Naive thymus-derived CD4-positive, alpha-beta T cell (primary cell): ENCODE results near the gene MCTP2. TPM values are rescaled to one million over a fixed set of nuclear protein-coding genes. Genes with fewer than 3 reads are reported as not detected.

Source experiments
- ATAC-seq: fragments of 150-1000 bp; cut with Tn5 transposase; 2 replicates; pipeline ENCODE4 v1.10.0; 2021; ENCODE audit warnings: mild to moderate bottlenecking, moderate library complexity
- CTCF ChIA-PET: fragments of 350-600 bp; sonication (Branson Sonifier 250); formaldehyde crosslinking; loops from one replicate; lab custom pipeline; 2021; ENCODE audit warnings: antibody characterized with exemption; lab: Charles Lee
- POLR2A ChIA-PET: fragments of 350-600 bp; sonication (Branson Sonifier 250); formaldehyde crosslinking; loops from one replicate; lab custom pipeline; 2021; ENCODE audit warnings: antibody characterized with exemption, inconsistent platforms; lab: Charles Lee
- DNase-seq, 9 donors: peaks; one replicate each; pipeline versions ENCODE4 v3.0.0 to v3.0.0-alpha.2; 2020 to 2022; ENCODE audit warnings: mixed read lengths in 1 of 9
- H3K27ac ChIP-seq: one replicate; pipeline ENCODE4 v1.7.0; 2013; ENCODE audit warnings: mild to moderate bottlenecking, low read depth, low read length, moderate library complexity
- H3K27me3 ChIP-seq, 2 donors: one replicate each; pipeline ENCODE4 v1.7.0; 2013; ENCODE audit warnings: low read length in 2 of 2, mild to moderate bottlenecking in 2 of 2, moderate library complexity in 2 of 2; ENCODE audit not compliant: control insufficient read depth in 2 of 2, insufficient read depth in 2 of 2
- H3K36me3 ChIP-seq, 3 experiments: 1 replicate in 2 of 3; 2 replicates in 1 of 3; pipeline ENCODE4 v1.7.0; 2013; ENCODE audit warnings: low read length in 3 of 3, mild to moderate bottlenecking in 3 of 3, moderate library complexity in 1 of 3; ENCODE audit not compliant: insufficient read depth in 3 of 3, control insufficient read depth in 2 of 3
- H3K4me1 ChIP-seq, 2 donors: one replicate each; pipeline ENCODE4 v1.7.0; 2013; ENCODE audit warnings: low read length in 2 of 2, mild to moderate bottlenecking in 2 of 2, moderate library complexity in 1 of 2; ENCODE audit not compliant: control insufficient read depth in 2 of 2, insufficient read depth in 2 of 2
- H3K4me3 ChIP-seq: 2 replicates; pipeline ENCODE4 v1.7.0; 2013; ENCODE audit warnings: mild to moderate bottlenecking, low read length
- H3K9me3 ChIP-seq, 3 experiments: 1 replicate in 2 of 3; 2 replicates in 1 of 3; pipeline ENCODE4 v1.7.0; 2013; ENCODE audit warnings: low read length in 3 of 3; ENCODE audit not compliant: control insufficient read depth in 2 of 3
- H3K27ac Mint-ChIP-seq, 9 donors: one replicate each; pipeline ENCODE4 v1.8.0; 2020 to 2022; ENCODE audit warnings: mixed read lengths in 9 of 9, mild to moderate bottlenecking in 8 of 9, moderate library complexity in 5 of 9, inconsistent platforms in 2 of 9
- H3K27me3 Mint-ChIP-seq, 5 donors: one replicate each; pipeline ENCODE4 v1.8.0; 2021 to 2022; ENCODE audit warnings: mixed read lengths in 5 of 5, mild to moderate bottlenecking in 1 of 5
- H3K36me3 Mint-ChIP-seq, 5 donors: one replicate each; pipeline ENCODE4 v1.8.0; 2020 to 2022; ENCODE audit warnings: mixed read lengths in 5 of 5, mild to moderate bottlenecking in 3 of 5, inconsistent platforms in 1 of 5
- H3K4me1 Mint-ChIP-seq, 7 donors: one replicate each; pipeline ENCODE4 v1.8.0; 2020 to 2022; ENCODE audit warnings: mixed read lengths in 7 of 7, mild to moderate bottlenecking in 3 of 7, inconsistent platforms in 1 of 7
- H3K4me3 Mint-ChIP-seq, 10 donors: one replicate each; pipeline ENCODE4 v1.8.0; 2020 to 2022; ENCODE audit warnings: mild to moderate bottlenecking in 10 of 10, mixed read lengths in 10 of 10, moderate library complexity in 6 of 10, inconsistent platforms in 2 of 10
- H3K9me3 Mint-ChIP-seq, 11 donors: one replicate each; pipeline ENCODE4 v1.8.0; 2020 to 2022; ENCODE audit warnings: mixed read lengths in 11 of 11, mild to moderate bottlenecking in 4 of 11, inconsistent platforms in 1 of 11, moderate library complexity in 1 of 11
- intact Hi-C, 2 donors: fragments of 100-400 bp; cut with micrococcal nuclease; formaldehyde crosslinking; loops; one replicate each; pipeline ENCODE4 v1.15.1; 2023
- polyA plus RNA-seq, 2 donors: library from polyadenylated mRNA; unstranded; fragments of 300-500 nt; fragmentation: Illumina TruSeq; gene quantifications; one replicate each; pipeline ENCODE4 v1.2.3, GENCODE V29; 2021
- total RNA-seq, 6 experiments: library from RNA in 5 of 6; stranded (reverse) in 5 of 6; gene quantifications; 1 replicate in 5 of 6; 2 replicates in 1 of 6; pipeline ENCODE4 v1.2.3 and lab custom pipeline; 2021 to 2026

The MCTP2 gene
- total and polyA plus RNA-seq, 7 experiments from 2014 or later = 1.9 to 44.5 (median 17.0) TPM

DNA sequence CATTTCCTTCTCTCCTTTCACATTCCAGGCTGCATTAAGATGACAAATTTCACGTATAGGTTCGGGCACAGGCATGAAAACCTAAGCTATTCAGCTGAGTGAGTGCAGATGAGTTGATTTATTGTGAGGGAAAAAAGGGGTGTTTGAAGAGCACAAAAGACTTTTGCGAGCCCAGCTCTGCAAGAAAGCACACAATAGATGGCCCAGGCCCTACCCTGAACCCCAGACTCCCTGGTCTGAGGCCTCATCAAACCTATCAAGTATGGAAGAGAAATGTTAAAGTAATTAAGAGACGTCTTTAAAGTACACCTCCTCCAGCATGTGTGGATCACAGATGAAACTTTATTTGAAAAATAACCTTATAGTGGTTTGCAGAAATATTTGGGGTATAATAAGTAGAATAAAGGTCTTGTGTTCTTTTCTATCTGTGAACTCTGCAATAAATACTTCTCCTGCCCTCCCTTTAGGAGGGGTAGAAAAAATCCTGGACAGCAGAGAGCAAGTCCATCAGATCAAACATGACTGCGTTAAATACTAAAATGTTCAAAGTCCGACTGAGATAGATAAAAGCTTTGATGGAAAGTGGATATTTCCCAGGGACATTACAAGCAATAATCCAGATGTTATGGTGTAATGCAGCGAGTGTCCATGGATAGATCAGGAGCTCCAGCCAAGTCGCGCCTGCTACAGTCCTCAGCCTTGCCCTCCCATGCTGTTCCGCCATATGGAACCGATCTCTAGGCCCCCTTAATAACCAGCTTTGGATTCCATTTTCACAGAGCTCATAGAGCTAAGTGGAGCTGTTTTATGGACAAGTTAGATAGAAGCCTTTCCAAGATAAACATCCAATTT is 121.5 kb downstream of the MCTP2 start:
- H3K4me1 Mint-ChIP-seq = peaks cover 0 to 9% (median 0%) of the 10 kb centered on the region in 7 donors
- Histone ChIP-seq H3K27ac (no peak overlapping the region), H3K27me3 (no peaks in the 10 kb centered on the region), H3K9me3 (no peaks in the 10 kb centered on the region), H3K4me3 (no peak overlapping the region), H3K36me3 (peaks cover 0 to 4% (median 0%) of the 10 kb centered on the region in 3 experiments), H3K4me1 (no peaks in the 10 kb centered on the region)
- H3K27ac Mint-ChIP-seq = no peak overlapping the region
- peaks cover 0 to 1% (median 0%) of the 10 kb centered on the region in 11 donors for H3K9me3 Mint-ChIP-seq
- DNase-seq (no peak), ATAC-seq (no peak)
- POLR2A ChIA-PET = no interaction called here
- no peaks in the 10 kb centered on the region for H3K27me3 Mint-ChIP-seq
- CTCF ChIA-PET = no interaction called here
- intact Hi-C loops = no loop called here
- no peak overlapping the region for H3K4me3 Mint-ChIP-seq
- H3K36me3 Mint-ChIP-seq = peaks cover 8 to 53% (median 16%) of the 10 kb centered on the region in 5 donors

DNA sequence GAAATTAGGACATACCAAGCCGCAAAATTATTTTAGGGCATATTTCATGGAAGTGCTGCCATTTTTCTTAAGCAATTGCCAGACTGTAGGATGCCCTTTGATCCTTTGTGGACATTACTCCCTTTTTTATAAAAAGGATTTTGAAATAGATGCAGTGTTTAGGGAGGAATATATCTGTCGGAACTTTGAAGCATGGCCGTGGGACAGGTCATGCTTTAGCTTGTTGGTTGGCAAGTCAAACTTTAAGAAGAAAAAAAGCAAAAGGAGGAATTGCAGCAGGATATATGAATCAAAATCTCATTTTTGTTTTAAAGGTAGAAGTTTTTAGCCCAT is 122.1 kb downstream of the MCTP2 start:
- DNase-seq = no peak
- H3K4me1 Mint-ChIP-seq = peaks cover 0 to 7% (median 0%) of the 10 kb centered on the region in 7 donors
- H3K27me3 ChIP-seq = no peaks in the 10 kb centered on the region
- intact Hi-C loops = no loop called here
- peaks cover 0 to 1% (median 0%) of the 10 kb centered on the region in 11 donors for H3K9me3 Mint-ChIP-seq
- no peak overlapping the region for H3K27ac Mint-ChIP-seq
- no peak for ATAC-seq
- no peak overlapping the region for H3K27ac ChIP-seq
- POLR2A ChIA-PET = no interaction called here
- CTCF ChIA-PET = no interaction called here
- H3K9me3 ChIP-seq = no peaks in the 10 kb centered on the region
- no peak overlapping the region for H3K4me3 ChIP-seq
- H3K4me1 ChIP-seq = no peaks in the 10 kb centered on the region
- no peaks in the 10 kb centered on the region for H3K27me3 Mint-ChIP-seq
- H3K36me3 ChIP-seq = peaks cover 0 to 4% (median 0%) of the 10 kb centered on the region in 3 experiments
- no peak overlapping the region for H3K4me3 Mint-ChIP-seq
- peaks cover 8 to 56% (median 15%) of the 10 kb centered on the region in 5 donors for H3K36me3 Mint-ChIP-seq

DNA sequence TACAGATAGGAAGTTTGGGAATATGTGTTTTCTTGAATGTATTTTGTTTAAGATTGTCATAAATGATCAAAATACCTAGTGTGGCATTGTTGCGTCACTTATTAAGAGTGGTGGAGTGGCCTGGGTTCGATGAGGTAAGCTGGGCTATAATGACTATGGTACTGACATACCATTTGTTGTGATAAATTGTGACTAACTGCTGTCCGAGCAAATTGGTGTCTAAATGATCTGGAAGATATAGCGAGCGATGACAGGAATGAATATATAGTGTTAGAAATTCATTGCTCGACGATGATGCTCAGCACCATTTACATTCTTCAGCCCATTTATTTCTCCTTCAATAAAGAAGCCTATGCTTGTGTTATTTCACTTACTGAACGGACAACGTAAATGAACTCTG is 123.3 kb downstream of the MCTP2 start:
- ATAC-seq (no peak), DNase-seq (no peak)
- intact Hi-C loops = no loop called here
- ChIA-PET CTCF (no interaction called here), POLR2A (no interaction called here)
- Mint-ChIP-seq H3K27ac (no peak overlapping the region), H3K9me3 (peaks cover 0 to 1% (median 0%) of the 10 kb centered on the region in 11 donors), H3K4me1 (peaks cover 0 to 4% (median 0%) of the 10 kb centered on the region in 7 donors), H3K27me3 (no peaks in the 10 kb centered on the region), H3K36me3 (peaks cover 0 to 47% (median 9%) of the 10 kb centered on the region in 5 donors), H3K4me3 (no peak overlapping the region)
- Histone ChIP-seq H3K4me3 (no peak overlapping the region), H3K4me1 (no peaks in the 10 kb centered on the region), H3K9me3 (no peaks in the 10 kb centered on the region), H3K27me3 (no peaks in the 10 kb centered on the region), H3K27ac (no peak overlapping the region), H3K36me3 (peaks cover 0 to 5% (median 4%) of the 10 kb centered on the region in 3 experiments)

DNA sequence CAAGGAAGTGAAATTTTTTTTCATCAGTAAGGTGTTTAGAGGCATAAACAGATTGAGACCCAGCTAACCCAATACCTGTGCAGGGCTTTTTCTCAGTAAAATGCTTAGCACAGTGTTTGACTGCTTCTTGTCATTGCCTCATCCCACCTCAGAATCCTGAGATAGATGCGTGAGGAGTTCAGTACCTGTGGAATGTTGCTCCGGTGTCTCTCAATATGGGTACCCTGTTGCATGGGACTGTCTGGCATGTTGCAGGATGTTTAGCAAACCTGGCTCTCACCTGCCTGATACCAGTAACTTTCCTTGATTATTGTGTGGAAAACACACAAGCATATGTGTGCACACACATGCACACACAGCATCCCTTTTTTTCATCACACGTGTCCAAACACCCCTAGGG is 128.4 kb downstream of the MCTP2 start:
- H3K36me3 ChIP-seq = peaks cover 0 to 9% (median 0%) of the 10 kb centered on the region in 3 experiments
- CTCF ChIA-PET = no interaction called here
- POLR2A ChIA-PET = no interaction called here
- H3K36me3 Mint-ChIP-seq = peaks cover 4 to 41% (median 20%) of the 10 kb centered on the region in 5 donors
- H3K27me3 Mint-ChIP-seq = no peaks in the 10 kb centered on the region
- no peaks in the 10 kb centered on the region for H3K9me3 Mint-ChIP-seq
- H3K27ac Mint-ChIP-seq = no peak overlapping the region
- H3K4me1 ChIP-seq = no peaks in the 10 kb centered on the region
- H3K4me1 Mint-ChIP-seq = peaks cover 0 to 11% (median 0%) of the 10 kb centered on the region in 7 donors
- DNase-seq (no peak), ATAC-seq (no peak)
- H3K27me3 ChIP-seq = no peaks in the 10 kb centered on the region
- no peaks in the 10 kb centered on the region for H3K9me3 ChIP-seq
- no peak overlapping the region for H3K27ac ChIP-seq
- H3K4me3 Mint-ChIP-seq = no peak overlapping the region
- H3K4me3 ChIP-seq = no peak overlapping the region
- intact Hi-C loops = no loop called here

DNA sequence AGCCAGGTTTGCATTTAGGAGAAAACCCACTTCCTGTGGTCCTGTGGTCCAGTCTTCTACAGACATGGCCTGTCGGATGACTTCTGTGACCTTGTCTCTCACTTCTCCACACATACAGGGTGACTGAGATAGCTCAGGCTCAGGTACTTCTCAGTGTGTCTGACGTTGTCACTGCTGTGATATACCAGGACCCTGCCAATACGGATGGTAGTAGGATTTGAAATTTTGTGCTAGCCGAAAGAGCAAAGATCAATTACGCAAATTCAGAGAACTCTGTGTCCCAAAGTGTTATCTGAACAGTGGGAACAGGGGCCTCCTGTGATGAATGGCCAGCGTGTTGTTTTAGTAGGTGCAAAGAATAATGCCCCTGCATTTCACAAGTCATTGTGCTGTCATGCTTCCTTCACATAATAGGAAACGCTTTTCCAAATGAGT is 128.9 kb downstream of the MCTP2 start:
- Mint-ChIP-seq H3K27me3 (no peaks in the 10 kb centered on the region), H3K36me3 (peaks cover 4 to 38% (median 22%) of the 10 kb centered on the region in 5 donors), H3K27ac (no peak overlapping the region), H3K9me3 (no peaks in the 10 kb centered on the region), H3K4me3 (no peak overlapping the region), H3K4me1 (peaks cover 0 to 11% (median 0%) of the 10 kb centered on the region in 7 donors)
- DNase-seq (no peak), ATAC-seq (no peak)
- POLR2A ChIA-PET = no interaction called here
- Histone ChIP-seq H3K4me1 (no peaks in the 10 kb centered on the region), H3K27me3 (no peaks in the 10 kb centered on the region), H3K36me3 (peaks cover 0 to 9% (median 0%) of the 10 kb centered on the region in 3 experiments), H3K9me3 (no peaks in the 10 kb centered on the region), H3K4me3 (no peak overlapping the region), H3K27ac (no peak overlapping the region)
- intact Hi-C loops = no loop called here
- CTCF ChIA-PET = no interaction called here

DNA sequence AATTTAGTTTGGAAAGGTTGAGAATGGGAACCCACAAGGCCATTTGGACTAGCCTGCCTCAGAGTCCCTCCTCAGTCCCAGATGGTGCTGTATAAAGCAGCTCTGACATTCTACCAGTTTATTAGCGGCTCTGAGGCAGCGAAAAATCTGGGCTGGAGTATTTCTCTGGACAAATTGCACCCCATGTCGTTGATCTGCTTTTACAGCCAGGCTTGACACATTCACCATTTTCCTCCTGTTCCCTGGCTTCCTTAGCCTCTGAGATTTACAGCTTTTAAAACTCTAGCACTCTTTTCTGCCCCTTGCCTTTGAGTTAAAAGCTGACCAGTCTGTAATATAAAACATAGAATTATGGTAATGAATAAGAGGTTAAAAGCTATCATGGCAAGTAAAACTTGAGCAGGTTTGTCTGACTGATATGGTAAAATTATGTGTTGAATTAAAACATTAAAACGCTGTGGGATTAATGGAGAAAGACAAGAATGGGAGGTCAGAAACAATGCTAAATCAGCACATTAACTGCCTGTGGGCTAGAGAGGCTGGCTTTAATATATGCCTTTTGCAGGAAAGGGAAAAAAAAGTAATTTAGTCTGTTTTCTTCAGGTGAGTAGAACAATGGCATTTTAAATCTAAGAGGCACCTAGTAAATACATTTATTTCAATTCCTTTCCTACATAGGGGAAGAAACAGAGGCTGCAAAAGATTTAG is 131.2 kb downstream of the MCTP2 start:
- ChIA-PET POLR2A (no interaction called here), CTCF (no interaction called here)
- H3K27ac ChIP-seq = no peak overlapping the region
- peaks cover 0 to 14% (median 0%) of the 10 kb centered on the region in 7 donors for H3K4me1 Mint-ChIP-seq
- no peak overlapping the region for H3K4me3 ChIP-seq
- peaks cover 0 to 9% (median 0%) of the 10 kb centered on the region in 3 experiments for H3K36me3 ChIP-seq
- no peaks in the 10 kb centered on the region for H3K27me3 Mint-ChIP-seq
- no peaks in the 10 kb centered on the region for H3K4me1 ChIP-seq
- H3K36me3 Mint-ChIP-seq = peaks cover 6 to 38% (median 21%) of the 10 kb centered on the region in 5 donors
- DNase-seq (no peak), ATAC-seq (no peak)
- H3K27me3 ChIP-seq = no peaks in the 10 kb centered on the region
- H3K27ac Mint-ChIP-seq = no peak overlapping the region
- H3K4me3 Mint-ChIP-seq = no peak overlapping the region
- H3K9me3 Mint-ChIP-seq = no peaks in the 10 kb centered on the region
- no peaks in the 10 kb centered on the region for H3K9me3 ChIP-seq
- intact Hi-C loops = no loop called here
